GM21825 (cell line): ENCODE measurements around the gene EXOC3.
"Not testable (repeated sequence)": the region's sequence is repeated elsewhere in the genome, so short reads cannot be mapped to it uniquely, and the experiment has no call there.

Experiments
- ATAC-seq: cut with Tn5 transposase; IDR thresholded peaks from one replicate; pipeline ENCODE4 v1.9.1; 2021; ENCODE audit warnings: mild to moderate bottlenecking, moderate library complexity; ENCODE audit not compliant: unreplicated experiment

Gene EXOC3

GRCh38 chr5:472076-472655, 29.2 kb downstream of the EXOC3 start:
- ATAC-seq: peak; percentile 14

- peak; percentile 66 for ATAC-seq
Observed at GRCh38 chr5:472656-473550, 29.9 kb downstream of the EXOC3 start.

GRCh38 chr5:473551-474192, 30.7 kb downstream of the EXOC3 start:
- peak; percentile 19 for ATAC-seq

- not testable (repeated sequence) for ATAC-seq
Observed at GRCh38 chr5:474232-474839, 31.4 kb downstream of the EXOC3 start.

GRCh38 chr5:474840-475661, 32.1 kb downstream of the EXOC3 start:
- no peak for ATAC-seq

GRCh38 chr5:475704-476101, 32.7 kb downstream of the EXOC3 start:
- ATAC-seq: no peak

GRCh38 chr5:476102-476813, 33.3 kb downstream of the EXOC3 start:
- ATAC-seq: no peak

GRCh38 chr5:476814-477175, 33.8 kb downstream of the EXOC3 start:
- ATAC-seq: no peak

- ATAC-seq: no peak
Observed at GRCh38 chr5:477247-477646, 34.3 kb downstream of the EXOC3 start.

GRCh38 chr5:477871-478270, 34.9 kb downstream of the EXOC3 start:
- ATAC-seq: no peak

- ATAC-seq: no peak
Observed at GRCh38 chr5:478369-478981, 35.5 kb downstream of the EXOC3 start.

- ATAC-seq: no peak
Observed at GRCh38 chr5:478982-479535, 36.1 kb downstream of the EXOC3 start.

GRCh38 chr5:479566-480319, 36.8 kb downstream of the EXOC3 start:
- no peak for ATAC-seq

- no peak for ATAC-seq
Observed at GRCh38 chr5:481347-481746, 38.4 kb downstream of the EXOC3 start.

- no peak for ATAC-seq
Observed at GRCh38 chr5:482021-482420, 39.0 kb downstream of the EXOC3 start.

- ATAC-seq: no peak
Observed at GRCh38 chr5:482506-482905, 39.5 kb downstream of the EXOC3 start.

- no peak for ATAC-seq
Observed at GRCh38 chr5:483011-483410, 40.0 kb downstream of the EXOC3 start.

- ATAC-seq: no peak
Observed at GRCh38 chr5:483434-484140, 40.6 kb downstream of the EXOC3 start.
